ENCODE results near the gene SFTPD. TPM values are rescaled to one million over a fixed set of nuclear protein-coding genes. Genes with fewer than 3 reads are reported as not detected.
"Not testable (repeated sequence)": the region's sequence is repeated elsewhere in the genome, so short reads cannot be mapped to it uniquely, and the experiment has no call there.

The SFTPD gene
- total RNA-seq, 2 donors from 2014 or later, result not detected

DNA sequence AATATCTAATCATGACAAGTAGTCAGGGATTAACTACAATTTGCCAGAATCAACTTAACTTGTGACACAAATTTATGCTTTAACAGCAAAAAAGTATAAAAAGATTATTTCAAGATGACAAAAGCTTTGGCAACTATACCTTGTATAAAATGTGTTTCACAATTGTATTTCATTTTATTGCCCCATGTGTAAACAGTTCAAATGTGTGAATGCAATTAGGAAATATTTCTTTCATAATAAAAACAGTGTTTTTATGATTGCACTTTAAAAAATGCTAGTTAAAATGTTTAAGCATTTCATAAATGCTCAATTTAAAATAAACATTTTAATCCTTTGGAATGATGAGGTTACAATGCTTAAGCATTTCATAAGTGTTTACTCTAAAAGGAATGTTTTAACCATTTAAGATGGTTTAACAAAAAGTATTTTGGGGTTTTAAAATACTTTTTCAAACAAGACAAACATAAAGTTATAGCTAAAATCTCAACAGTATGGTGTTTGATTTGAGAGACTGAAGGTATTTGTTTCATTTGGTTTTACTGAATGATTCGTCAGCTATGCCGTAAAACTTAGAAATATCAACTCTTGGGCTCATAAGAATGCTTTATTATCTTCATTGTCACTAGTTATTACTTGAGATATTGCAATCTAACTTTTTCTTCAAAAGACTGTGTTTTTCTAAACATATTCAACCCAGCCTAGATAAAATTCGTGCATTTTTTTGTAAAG, 50.1 kb downstream of the SFTPD start:
- Mint-ChIP-seq H3K27me3 (peaks cover 49% of the 10 kb centered on the region), H3K4me1 (peaks cover 7% of the 10 kb centered on the region), H3K4me3 (no peak overlapping the region), H3K36me3 (ENCODE audit: low read depth) (peaks cover 6% of the 10 kb centered on the region), H3K27ac (no peak overlapping the region)
- DNase-seq (no peak), ATAC-seq (no peak)
- no peaks in the 10 kb centered on the region for H3K9me3 ChIP-seq (ENCODE audit: control insufficient read depth, low read length, poor library complexity, severe bottlenecking)

DNA sequence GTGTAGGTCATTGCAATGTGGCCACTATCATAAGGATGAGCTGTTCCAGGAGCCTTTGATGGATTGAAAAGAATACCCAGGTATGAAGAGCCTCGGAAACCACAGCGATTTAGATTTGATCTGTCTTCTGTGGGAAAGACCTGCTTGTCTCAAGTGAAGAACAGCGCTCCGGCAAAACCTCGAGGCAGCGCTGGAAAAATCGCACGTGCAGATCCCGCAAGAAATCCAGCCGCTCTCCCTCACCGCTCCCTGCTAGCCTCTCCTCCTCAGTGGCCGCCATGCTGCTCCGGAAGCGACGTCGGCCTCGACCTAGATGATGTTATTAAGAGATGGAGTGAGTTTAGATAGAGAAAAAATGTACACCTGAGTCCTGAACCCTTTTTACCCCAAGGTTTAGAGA, 56.0 kb downstream of the SFTPD start:
- not testable (repeated sequence) for H3K4me3 Mint-ChIP-seq; DNase-seq; H3K4me1 Mint-ChIP-seq; H3K9me3 ChIP-seq (ENCODE audit: control insufficient read depth, low read length, poor library complexity, severe bottlenecking); H3K27ac Mint-ChIP-seq; H3K36me3 Mint-ChIP-seq (ENCODE audit: low read depth); ATAC-seq
- peaks cover 42% of the 10 kb centered on the region for H3K27me3 Mint-ChIP-seq

DNA sequence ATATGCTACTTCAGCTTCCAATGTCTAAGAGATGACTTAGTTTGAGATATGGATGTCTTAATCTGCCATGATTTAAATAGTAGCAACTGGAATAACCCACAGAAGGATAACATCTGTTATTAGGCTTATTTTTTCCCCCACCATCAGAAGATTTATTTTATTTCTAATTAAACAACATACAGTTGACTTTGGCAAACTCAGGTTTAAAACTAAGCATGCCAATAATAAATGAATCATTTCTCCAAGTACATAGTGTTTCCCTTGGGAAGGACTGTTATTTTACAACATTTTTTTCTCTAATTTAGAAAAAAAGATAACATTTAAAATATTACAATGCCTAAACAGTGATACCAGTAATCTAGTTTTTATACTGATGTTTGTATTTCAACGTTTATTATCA, 58.4 kb downstream of the SFTPD start:
- Mint-ChIP-seq H3K4me1 (peaks cover 5% of the 10 kb centered on the region), H3K27ac (no peak overlapping the region), H3K36me3 (ENCODE audit: low read depth) (no peaks in the 10 kb centered on the region), H3K27me3 (peaks cover 42% of the 10 kb centered on the region), H3K4me3 (no peak overlapping the region)
- DNase-seq, result no peak
- no peaks in the 10 kb centered on the region for H3K9me3 ChIP-seq (ENCODE audit: control insufficient read depth, low read length, poor library complexity, severe bottlenecking)
- ATAC-seq, result no peak

DNA sequence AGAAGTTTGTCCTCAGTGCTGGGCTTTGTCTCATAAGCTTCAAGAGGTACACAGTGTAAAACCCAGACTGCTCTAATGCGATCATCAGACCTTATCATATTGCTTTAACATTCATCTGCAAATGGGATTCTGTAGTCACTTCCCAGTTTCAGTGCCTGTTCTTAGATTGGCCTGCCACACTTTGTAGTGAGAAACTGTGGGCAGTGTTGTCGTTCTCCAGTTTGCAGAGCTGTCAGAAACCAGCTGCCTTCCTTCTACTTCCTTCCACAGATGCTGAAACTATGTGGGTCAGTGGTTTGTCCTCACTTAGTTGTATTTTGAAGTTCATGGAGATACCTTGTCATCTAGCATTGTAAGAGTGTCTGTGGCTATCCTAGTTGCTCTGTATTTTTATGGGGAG, 59.9 kb downstream of the SFTPD start:
- H3K36me3 Mint-ChIP-seq (ENCODE audit: low read depth); ATAC-seq; H3K27ac Mint-ChIP-seq; H3K9me3 ChIP-seq (ENCODE audit: control insufficient read depth, low read length, poor library complexity, severe bottlenecking); DNase-seq; H3K4me1 Mint-ChIP-seq; H3K4me3 Mint-ChIP-seq: not testable (repeated sequence)
- peaks cover 43% of the 10 kb centered on the region for H3K27me3 Mint-ChIP-seq

Other genes starting within 250 kb of the SFTPD start
- 1 to 10 TPM; 1.3 to 1.7 TPM for gene NUTM2B, start 245.9 kb downstream of the SFTPD start, total RNA-seq
- under 1 TPM in 1 of 2 donors, not detected in 1; 0.44 TPM for gene NUTM2E, start 122.4 kb downstream of the SFTPD start, total RNA-seq
- gene TMEM254, start 129.6 kb upstream of the SFTPD start, total RNA-seq, result 10 to 100 TPM in 1 of 2 donors, 1 to 10 TPM in 1; 8.1 to 11.3 TPM
- gene PLAC9, start 183.6 kb upstream of the SFTPD start, total RNA-seq, result not detected

Measured in T-helper 17 cell (primary cell).